ENCODE measurements around the gene CTRB1. TPM values are rescaled to one million over a fixed set of nuclear protein-coding genes. Genes with fewer than 3 reads are reported as not detected.

CTRB1 gene
- total and polyA plus RNA-seq, 2 of the 13 experiments (the other 11 are each of a cell fraction or from before 2014, with no cell fraction given) = not detected

DNA sequence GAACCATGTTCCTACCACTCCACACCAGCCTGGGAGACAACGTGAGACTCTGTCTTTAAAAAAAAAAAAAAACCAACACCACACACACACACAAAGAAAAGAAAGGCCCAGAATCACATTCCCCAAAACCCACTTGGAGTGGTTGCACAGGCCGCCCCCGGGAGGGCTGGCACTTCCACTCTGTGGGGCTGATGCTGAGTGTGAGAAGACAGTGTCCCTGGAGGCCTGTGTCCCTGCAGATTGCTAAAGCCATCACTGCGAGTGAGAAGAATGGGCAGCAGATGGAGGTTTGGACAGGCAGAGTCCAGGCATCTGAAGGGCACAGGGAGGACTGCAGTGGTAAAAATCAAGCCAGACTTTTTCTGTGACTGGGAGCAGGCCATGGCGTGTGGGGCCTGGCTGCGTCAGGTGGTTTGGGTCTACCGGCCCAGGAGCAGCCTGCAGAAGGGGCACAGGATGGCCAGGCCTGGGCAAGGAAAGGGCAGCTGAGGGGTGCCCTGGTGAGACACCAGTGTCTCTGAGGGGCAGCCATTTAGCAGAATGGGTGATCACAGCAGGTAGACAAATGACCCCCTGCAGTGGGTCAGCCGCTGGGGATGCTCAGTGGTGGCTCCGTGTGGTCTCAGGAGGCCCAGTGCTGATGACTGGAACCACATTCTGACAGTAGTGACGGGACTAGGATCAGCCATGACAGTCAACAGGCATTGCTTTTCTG lies 24.9 kb upstream of the CTRB1 start:
- Histone ChIP-seq H3K9me3 (ENCODE audit: low read length) (no peaks in the 10 kb centered on the region), H3K36me3 (replicated peaks in 1 of 2; ENCODE audit: control insufficient read depth in 1 of 2, insufficient read depth in 2 of 2, low read length in 2 of 2) (no peaks in the 10 kb centered on the region), H3K27me3 (ENCODE audit: control insufficient read depth in 1 of 2, insufficient read depth in 2 of 2, low read length in 2 of 2) (peaks cover 9 to 65% of the 10 kb centered on the region in 2 experiments), H2AFZ (ENCODE audit: low read length) (no peak overlapping the region), H3K79me2 (ENCODE audit: insufficient read depth, low read length) (no peaks in the 10 kb centered on the region), H3K9ac (ENCODE audit: insufficient read depth, low read depth, low read length) (no peak overlapping the region), H3K4me3 (replicated peaks in 1 of 3; ENCODE audit: insufficient read depth in 1 of 3, low read depth in 2 of 3, low read length in 3 of 3) (no peak overlapping the region), H4K20me1 (ENCODE audit: insufficient read depth, low read length) (no peaks in the 10 kb centered on the region), H3K27ac (ENCODE audit: extremely low read length, insufficient read depth, low read length) (no peak overlapping the region), H3K4me2 (ENCODE audit: low read depth, low read length) (no peak overlapping the region), H3K4me1 (ENCODE audit: insufficient read depth, low read length) (peaks cover 20% of the 10 kb centered on the region)
- ATAC-seq = peak; percentile 13
- intact Hi-C loops (cut with micrococcal nuclease; ENCODE audit: unreplicated experiment) = no loop called here
- TF ChIP-seq SMAD1 (CRISPR knock-in tag; IDR thresholded peaks at IDR 0.05; ENCODE audit: borderline replicate concordance, low read depth) (no peak), SATB2 (CRISPR knock-in tag; IDR thresholded peaks at IDR 0.05) (no peak)
- TF ChIP-seq, protein P1, sequence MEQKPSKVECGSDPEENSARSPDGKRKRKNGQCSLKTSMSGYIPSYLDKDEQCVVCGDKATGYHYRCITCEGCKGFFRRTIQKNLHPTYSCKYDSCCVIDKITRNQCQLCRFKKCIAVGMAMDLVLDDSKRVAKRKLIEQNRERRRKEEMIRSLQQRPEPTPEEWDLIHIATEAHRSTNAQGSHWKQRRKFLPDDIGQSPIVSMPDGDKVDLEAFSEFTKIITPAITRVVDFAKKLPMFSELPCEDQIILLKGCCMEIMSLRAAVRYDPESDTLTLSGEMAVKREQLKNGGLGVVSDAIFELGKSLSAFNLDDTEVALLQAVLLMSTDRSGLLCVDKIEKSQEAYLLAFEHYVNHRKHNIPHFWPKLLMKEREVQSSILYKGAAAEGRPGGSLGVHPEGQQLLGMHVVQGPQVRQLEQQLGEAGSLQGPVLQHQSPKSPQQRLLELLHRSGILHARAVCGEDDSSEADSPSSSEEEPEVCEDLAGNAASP (CRISPR knock-in tag; IDR thresholded peaks at IDR 0.05; ENCODE audit: borderline replicate concordance) = no peak
- no TSS peak for BruUV-seq (replicated peaks)
- WGBS (ENCODE audit: low lambda C conversion rate) = 50% methylated on average over 8 of the region's 10 CpGs
- DNase-seq (ENCODE audit: low spot score) = no peak
- no peak for FAIRE-seq
- CTCF ChIA-PET (ENCODE audit: low intra/inter-chr PET ratio, low total read pairs) = no interaction called here
- POLR2A ChIA-PET = no interaction called here
- in situ Hi-C loops (cut with HindIII; ENCODE audit: extremely low pct_ligation_motif_present, low pct_unique_long_range_greater_than_20kb) = loop anchor here (25.0 kb wide), 1 partner anchor 568 kb away; no protein-coding TSS in a partner anchor
